Glomerular visceral epithelial cell (primary cell): ENCODE results near the gene WDFY4.

ENCODE experiments used
- DNase-seq: peaks from one replicate; pipeline ENCODE4 v3.0.0-alpha.2; 2016; ENCODE audit errors: extremely low spot score

The WDFY4 gene

GRCh38 chr10:48691812-48692528 is 7.3 kb downstream of the WDFY4 start:
- DNase-seq, result no peak

- DNase-seq, result no peak
Observed at GRCh38 chr10:48692748-48693147, 8.1 kb downstream of the WDFY4 start.

- no peak for DNase-seq
Observed at GRCh38 chr10:48693206-48693605, 8.5 kb downstream of the WDFY4 start.

- no peak for DNase-seq
Observed at GRCh38 chr10:48694371-48695030, 9.8 kb downstream of the WDFY4 start.

GRCh38 chr10:48695636-48696534 is 11.2 kb downstream of the WDFY4 start:
- no peak for DNase-seq

- DNase-seq, result no peak
Observed at GRCh38 chr10:48696535-48696873, 11.8 kb downstream of the WDFY4 start.

- no peak for DNase-seq
Observed at GRCh38 chr10:48697091-48697490, 12.4 kb downstream of the WDFY4 start.

- DNase-seq, result no peak
Observed at GRCh38 chr10:48697821-48698764, 13.4 kb downstream of the WDFY4 start.

- no peak for DNase-seq
Observed at GRCh38 chr10:48699011-48699627, 14.4 kb downstream of the WDFY4 start.

GRCh38 chr10:48700071-48700470 is 15.4 kb downstream of the WDFY4 start:
- no peak for DNase-seq

- DNase-seq, result no peak
Observed at GRCh38 chr10:48700493-48700892, 15.8 kb downstream of the WDFY4 start.

- DNase-seq, result no peak
Observed at GRCh38 chr10:48701139-48701901, 16.6 kb downstream of the WDFY4 start.

- no peak for DNase-seq
Observed at GRCh38 chr10:48701941-48702340, 17.3 kb downstream of the WDFY4 start.

GRCh38 chr10:48703531-48704122 is 19.0 kb downstream of the WDFY4 start:
- DNase-seq, result no peak

- DNase-seq, result no peak
Observed at GRCh38 chr10:48704156-48704555, 19.5 kb downstream of the WDFY4 start.

- no peak for DNase-seq
Observed at GRCh38 chr10:48705401-48705938, 20.8 kb downstream of the WDFY4 start.

GRCh38 chr10:48707472-48707871 is 22.8 kb downstream of the WDFY4 start:
- no peak for DNase-seq

- no peak for DNase-seq
Observed at GRCh38 chr10:48708144-48708543, 23.5 kb downstream of the WDFY4 start.

GRCh38 chr10:48710647-48711275 is 26.1 kb downstream of the WDFY4 start:
- DNase-seq, result no peak
